ACC112 (cell line): Measurements from ENCODE around the gene ZFP37.
"Not testable (repeated sequence)": the region's sequence is repeated elsewhere in the genome, so short reads cannot be mapped to it uniquely, and the experiment has no call there.

Experiments
- H2AFZ ChIP-seq: fragments of 200-600 bp; sonication (generic); one replicate; pipeline ENCODE4 v1.6.0; 2017; ENCODE audit warnings: antibody characterized with exemption, low read length; ENCODE audit not compliant: unreplicated experiment
- H3K27ac ChIP-seq: fragments of 200-600 bp; sonication (generic); 2 replicates; pipeline ENCODE4 v1.5.1; 2014; ENCODE audit warnings: low read depth, mild to moderate bottlenecking, antibody characterized with exemption, low read length, moderate library complexity
- H3K27me3 ChIP-seq: fragments of 200-600 bp; sonication (generic); 2 replicates; pipeline ENCODE4 v1.6.1; 2014; ENCODE audit warnings: mild to moderate bottlenecking, antibody characterized with exemption, low read length, moderate library complexity, mixed read lengths; ENCODE audit not compliant: insufficient read depth
- H3K36me3 ChIP-seq: fragments of 200-600 bp; sonication (generic); 2 replicates; pipeline ENCODE4 v1.6.1; 2016; ENCODE audit warnings: mild to moderate bottlenecking, antibody characterized with exemption, low read length, moderate library complexity, mixed read lengths; ENCODE audit not compliant: insufficient read depth
- H3K4me1 ChIP-seq: fragments of 200-600 bp; sonication (generic); one replicate; pipeline ENCODE4 v1.6.1; 2016; ENCODE audit warnings: low read length, mixed read lengths; ENCODE audit not compliant: insufficient read depth, unreplicated experiment, control insufficient read depth
- H3K4me3 ChIP-seq: fragments of 200-600 bp; sonication (generic); 2 replicates; pipeline ENCODE4 v1.5.1; 2014; ENCODE audit warnings: mild to moderate bottlenecking, low read depth, low read length
- H3K79me2 ChIP-seq: fragments of 200-600 bp; sonication (generic); one replicate; pipeline ENCODE4 v1.6.0; 2016; ENCODE audit warnings: low read length; ENCODE audit not compliant: control insufficient read depth, unreplicated experiment, insufficient read depth

Gene ZFP37

GRCh38 chr9:113056191-113057106, at the start of gene ZFP37:
Gene ZFP37 (minus strand): TSS chr9:113056724. CDS start chr9:113056688, 36 bp downstream.
- no peaks in the 10 kb centered on the region; the same call in 1 of the 2 replicates for H3K36me3 ChIP-seq
- H3K79me2 ChIP-seq = peaks cover 5% of the 10 kb centered on the region
- peaks cover 2% of the 10 kb centered on the region for H3K4me1 ChIP-seq
- peaks cover 16% of the 10 kb centered on the region for H3K27me3 ChIP-seq
- H2AFZ ChIP-seq = peak within 1 kb of the TSS; percentile 96
- H3K27ac ChIP-seq = peak within 1 kb of the TSS; percentile 64
- peak within 1 kb of the TSS; percentile 91 for H3K4me3 ChIP-seq

DNA sequence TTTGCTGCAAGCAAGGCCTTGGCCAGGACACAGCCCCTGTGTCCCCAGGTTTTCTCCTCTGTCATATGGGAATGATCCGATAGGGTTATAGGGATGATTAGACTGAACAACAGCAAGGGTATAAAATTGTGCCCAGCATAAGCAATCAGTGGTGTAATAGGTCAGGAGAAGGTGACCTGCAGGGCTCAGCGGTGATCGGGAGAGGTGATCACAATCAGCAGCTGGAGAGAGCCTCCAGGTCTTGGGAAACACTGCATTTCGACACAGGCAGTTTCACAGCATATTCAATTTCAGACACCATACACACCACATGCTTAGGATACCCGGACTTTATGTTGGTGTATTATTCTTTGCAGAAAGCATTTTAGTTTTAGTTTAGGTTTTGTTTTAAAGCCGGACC, 48.8 kb upstream of the ZFP37 start:
- H2AFZ ChIP-seq, H3K27me3 ChIP-seq, H3K4me1 ChIP-seq, H3K4me3 ChIP-seq, H3K79me2 ChIP-seq, H3K27ac ChIP-seq, H3K36me3 ChIP-seq: not testable (repeated sequence)

DNA sequence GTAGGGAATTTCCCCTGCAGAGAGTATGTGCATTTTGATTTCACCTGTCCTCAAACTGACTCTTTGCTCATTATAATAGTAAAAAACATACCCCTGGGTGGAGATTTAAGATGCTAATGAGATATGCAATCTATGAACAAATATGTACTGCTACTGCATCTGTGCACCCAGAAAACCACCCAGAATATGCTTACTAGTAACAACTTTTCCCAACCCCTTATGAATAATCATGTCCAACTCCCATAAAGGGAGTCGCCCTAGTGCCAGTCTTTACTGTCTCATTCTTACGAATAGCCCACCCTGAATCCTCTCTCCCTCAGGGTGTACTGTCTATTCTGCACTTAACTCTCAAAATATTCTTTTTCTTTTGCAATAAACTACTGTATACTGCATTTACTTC, 39.0 kb upstream of the ZFP37 start:
- H3K4me1 ChIP-seq = no peaks in the 10 kb centered on the region
- no peaks in the 10 kb centered on the region for H3K36me3 ChIP-seq
- H3K4me3 ChIP-seq = no peak overlapping the region
- no peaks in the 10 kb centered on the region for H3K79me2 ChIP-seq
- H2AFZ ChIP-seq = no peak overlapping the region
- H3K27ac ChIP-seq = no peak overlapping the region
- peaks cover 70% of the 10 kb centered on the region for H3K27me3 ChIP-seq

DNA sequence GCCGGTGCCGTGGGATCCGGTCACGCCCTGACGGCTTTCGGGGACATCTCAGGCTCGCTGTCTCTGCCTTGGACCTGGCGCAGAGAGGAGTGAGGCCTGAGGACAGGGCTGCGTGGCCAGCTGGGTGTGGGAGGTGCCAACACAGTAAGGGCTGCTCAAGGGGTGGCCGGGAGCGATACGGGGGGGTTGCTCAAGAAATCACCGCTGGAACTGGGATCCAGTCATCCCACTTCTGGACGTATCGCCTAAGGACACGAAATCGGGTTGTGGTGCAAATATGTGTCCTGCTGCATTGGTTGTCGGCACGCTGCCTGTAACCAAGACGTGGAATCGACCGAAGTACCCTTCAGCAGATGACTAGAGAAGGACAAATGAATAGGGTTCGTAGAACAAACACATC, 33.4 kb upstream of the ZFP37 start:
- H3K27me3 ChIP-seq = peaks cover 45% of the 10 kb centered on the region
- not testable (repeated sequence) for H3K79me2 ChIP-seq, H3K4me1 ChIP-seq

DNA sequence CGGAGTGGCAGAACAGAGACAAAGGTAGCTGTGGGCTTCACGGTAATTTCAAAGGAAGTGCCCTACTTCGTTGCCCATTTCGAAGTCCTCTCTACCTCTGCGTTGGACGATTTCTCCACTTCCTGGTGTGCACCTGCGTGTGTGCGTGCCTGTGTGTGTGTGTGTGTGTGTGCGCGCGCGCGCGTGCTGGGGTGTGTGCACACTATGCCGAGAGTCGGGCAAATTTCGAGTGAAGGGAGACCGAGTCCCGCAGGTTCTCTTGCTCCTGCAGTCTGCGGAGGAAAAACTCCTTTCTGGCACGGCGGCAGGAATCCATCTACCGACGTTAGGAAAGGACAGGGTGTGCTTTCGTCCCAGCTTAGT, 32.6 kb upstream of the ZFP37 start:
- not testable (repeated sequence) for H3K4me1 ChIP-seq, H3K4me3 ChIP-seq, H3K79me2 ChIP-seq, H3K36me3 ChIP-seq, H3K27ac ChIP-seq, H2AFZ ChIP-seq
- H3K27me3 ChIP-seq = peaks cover 40% of the 10 kb centered on the region

More for the DNA sequence above, 33.4 kb upstream of the ZFP37 start:
- not testable (repeated sequence) for H3K27ac ChIP-seq, H3K4me3 ChIP-seq, H2AFZ ChIP-seq, H3K36me3 ChIP-seq

DNA sequence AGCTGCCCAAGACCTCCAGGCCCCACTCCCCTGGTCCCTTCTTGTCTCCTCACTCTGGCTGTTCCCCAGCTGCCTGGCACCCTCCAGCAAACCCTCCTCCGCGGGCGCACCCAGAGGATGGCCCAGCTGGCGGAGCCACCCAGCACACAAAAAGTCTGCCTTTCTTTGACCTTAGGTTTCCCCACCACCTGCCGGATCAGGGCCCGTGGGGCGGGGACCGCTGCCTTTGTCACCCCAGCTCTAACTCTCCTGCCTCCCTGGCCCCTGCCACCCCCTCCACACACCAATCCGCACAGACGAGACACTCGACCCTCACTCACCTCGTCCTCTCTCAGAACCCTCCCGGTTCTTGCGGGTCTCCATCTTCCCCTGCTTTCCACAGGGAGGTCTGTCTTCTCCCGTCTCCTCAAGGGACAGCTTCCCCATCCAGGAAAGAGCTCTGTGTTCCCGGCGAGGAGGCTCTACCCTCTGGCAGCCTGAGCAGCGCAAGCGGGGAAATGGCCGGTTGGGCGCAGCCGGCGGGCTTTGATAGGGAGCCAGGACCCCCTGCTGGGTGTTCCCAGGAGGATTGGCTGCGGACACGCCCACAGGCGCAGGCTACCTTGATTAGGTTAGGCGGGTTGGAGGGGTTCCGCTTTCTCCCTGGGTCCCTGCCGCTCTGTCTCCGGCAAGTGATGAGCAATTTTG, 32.1 kb upstream of the ZFP37 start:
- H3K27me3 ChIP-seq = peaks cover 35% of the 10 kb centered on the region
- H3K36me3 ChIP-seq, H3K4me1 ChIP-seq, H3K79me2 ChIP-seq, H2AFZ ChIP-seq, H3K27ac ChIP-seq, H3K4me3 ChIP-seq: not testable (repeated sequence)

DNA sequence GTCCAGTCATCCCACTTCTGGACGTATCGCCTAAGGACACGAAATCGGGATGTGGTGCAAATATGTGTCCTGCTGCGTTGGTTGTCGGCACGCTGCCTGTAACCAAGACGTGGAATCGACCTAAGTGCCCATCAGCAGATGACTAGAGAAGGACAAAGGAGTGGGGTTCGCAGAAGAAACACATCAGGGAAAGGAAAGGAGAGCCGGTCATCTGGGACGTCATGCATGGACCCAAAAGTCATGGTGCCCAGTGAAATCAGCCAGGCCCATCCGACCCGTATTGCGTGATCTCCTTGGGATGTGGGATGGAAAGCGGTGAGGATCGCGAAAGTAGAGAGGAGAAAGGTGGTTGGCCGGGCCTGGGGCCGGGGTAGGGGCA, 6.4 kb upstream of the ZFP37 start:
- H3K79me2 ChIP-seq, H3K4me3 ChIP-seq, H3K4me1 ChIP-seq, H3K27ac ChIP-seq, H2AFZ ChIP-seq, H3K36me3 ChIP-seq: not testable (repeated sequence)
- peaks cover 31% of the 10 kb centered on the region for H3K27me3 ChIP-seq

DNA sequence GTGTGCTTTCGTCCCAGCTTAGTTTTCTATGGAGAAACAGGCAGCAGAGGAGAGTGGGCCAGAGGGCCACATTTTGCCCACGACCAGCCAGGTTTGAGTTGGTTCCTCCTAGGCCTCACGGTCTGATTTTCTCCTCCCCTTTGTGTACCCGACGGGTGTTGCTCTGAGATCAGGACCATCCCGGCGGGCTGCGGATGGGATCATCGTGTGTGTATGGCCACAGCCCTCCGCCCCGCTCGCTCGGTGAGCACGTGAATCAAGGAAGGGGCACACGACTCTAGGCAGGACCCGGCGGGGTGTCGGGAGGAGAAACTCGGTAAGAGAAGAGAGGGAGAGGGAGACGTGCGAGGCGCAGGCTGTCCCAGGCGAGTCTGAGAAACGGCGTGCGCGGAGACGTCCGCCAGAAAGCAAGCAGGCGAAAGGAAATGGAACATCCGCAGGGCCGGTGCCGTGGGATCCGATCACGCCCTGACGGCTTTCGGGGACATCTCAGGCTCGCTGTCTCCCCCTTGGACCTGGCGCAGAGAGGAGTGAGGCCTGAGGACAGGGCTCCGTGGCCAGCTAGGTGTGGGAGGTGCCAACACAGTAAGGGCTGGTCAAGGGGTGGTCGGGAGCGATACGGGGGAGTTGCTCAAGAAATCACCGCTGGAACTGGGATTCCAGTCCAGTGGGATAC, 5.9 kb upstream of the ZFP37 start:
- H3K4me1 ChIP-seq, H3K27ac ChIP-seq, H3K4me3 ChIP-seq, H3K79me2 ChIP-seq, H2AFZ ChIP-seq, H3K36me3 ChIP-seq: not testable (repeated sequence)
- peaks cover 31% of the 10 kb centered on the region for H3K27me3 ChIP-seq

- H3K27me3 ChIP-seq = peaks cover 31% of the 10 kb centered on the region
- H3K4me3 ChIP-seq, H3K36me3 ChIP-seq, H3K79me2 ChIP-seq, H3K27ac ChIP-seq, H3K4me1 ChIP-seq, H2AFZ ChIP-seq: not testable (repeated sequence)
Observed at GRCh38 chr9:113061072-113061850, 4.7 kb upstream of the ZFP37 start.

DNA sequence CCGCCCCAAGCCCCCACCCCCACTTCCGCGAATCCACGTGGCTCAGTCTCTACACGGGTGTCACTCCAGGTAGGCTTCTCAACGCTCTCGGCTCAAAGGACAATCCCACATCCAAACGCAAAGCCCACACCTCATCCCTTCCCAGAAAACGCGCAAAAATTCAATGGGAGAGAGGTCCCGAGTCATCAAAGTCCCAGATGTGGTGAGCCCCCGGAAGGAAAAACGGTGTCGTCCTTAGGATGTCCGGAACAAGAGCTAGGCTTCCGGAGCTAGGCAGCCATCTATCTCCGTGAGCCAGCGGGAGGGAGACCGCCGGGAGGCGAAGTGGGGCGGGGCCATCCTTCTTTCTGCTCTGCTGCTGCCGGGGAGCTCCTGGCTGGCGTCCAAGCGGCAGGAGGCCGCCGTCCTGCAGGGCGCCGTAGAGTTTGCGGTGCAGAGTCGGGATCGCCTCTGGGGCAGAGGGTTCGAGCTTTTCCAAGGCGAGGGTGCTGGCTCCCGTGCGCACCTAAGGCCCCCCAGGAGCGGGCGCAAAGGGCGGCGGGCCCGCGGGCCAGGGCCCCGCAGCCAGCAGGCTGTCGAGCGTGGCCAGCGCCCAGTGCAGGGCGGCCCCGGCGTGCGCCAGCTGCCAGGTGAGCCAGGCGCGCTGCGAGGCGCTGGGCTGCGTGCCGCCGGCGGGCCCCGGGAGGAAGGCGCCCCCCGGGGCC, 3.2 kb upstream of the ZFP37 start:
- not testable (repeated sequence) for H3K27ac ChIP-seq, H3K79me2 ChIP-seq, H3K36me3 ChIP-seq, H2AFZ ChIP-seq, H3K4me1 ChIP-seq
- peaks cover 31% of the 10 kb centered on the region for H3K27me3 ChIP-seq
- 0 out of 2 replicates have a peak overlapping the region, but pooled peaks have one; percentile 35 for H3K4me3 ChIP-seq
